Posterior cingulate gyrus (tissue), 11 donors: ENCODE results near the gene ODF2.
A peak's percentile ranks its signal among the peaks of the same experiment; 100 is the strongest.
"Not testable (repeated sequence)": the region's sequence is repeated elsewhere in the genome, so short reads cannot be mapped to it uniquely, and the experiment has no call there.

ENCODE experiments used
- DNase-seq, 10 donors: peaks; one replicate each; pipeline versions ENCODE4 v3.0.0 to v3.0.0-alpha.2; 2020 to 2021; ENCODE audit warnings: mixed read lengths in 3 of 10
- intact Hi-C: fragments of 100-400 bp; cut with DNase I; formaldehyde crosslinking; loops from one replicate; pipeline ENCODE4 v1.15.1; 2023

ODF2 gene

GRCh38 chr9:128422022-128422782 lies 33.6 kb upstream of the ODF2 start:
- intact Hi-C loops, DNase-seq: not testable (repeated sequence)

GRCh38 chr9:128422783-128423150 lies 33.0 kb upstream of the ODF2 start:
- intact Hi-C loops: no loop called here
- DNase-seq: no peak

- DNase-seq, intact Hi-C loops: not testable (repeated sequence)
Measured at GRCh38 chr9:128423356-128423755, 32.5 kb upstream of the ODF2 start.

- no peak for DNase-seq
- intact Hi-C loops: no loop called here
Measured at GRCh38 chr9:128424268-128424780, 31.5 kb upstream of the ODF2 start.

- intact Hi-C loops: no loop called here
- no peak for DNase-seq
Measured at GRCh38 chr9:128428644-128429512, 26.9 kb upstream of the ODF2 start.

GRCh38 chr9:128429513-128430086 lies 26.2 kb upstream of the ODF2 start:
- no peak for DNase-seq
- intact Hi-C loops: no loop called here

- DNase-seq: peak in 1 of 10 donors; percentile 42
- intact Hi-C loops: no loop called here
Measured at GRCh38 chr9:128431207-128431606, 24.6 kb upstream of the ODF2 start.

- intact Hi-C loops: no loop called here
- DNase-seq: no peak
Measured at GRCh38 chr9:128434340-128434739, 21.5 kb upstream of the ODF2 start.

GRCh38 chr9:128435611-128436010 lies 20.2 kb upstream of the ODF2 start:
- intact Hi-C loops: no loop called here

GRCh38 chr9:128438343-128439109 lies 17.3 kb upstream of the ODF2 start:
- intact Hi-C loops: no loop called here

More at GRCh38 chr9:128435611-128436010, 20.2 kb upstream of the ODF2 start:
- no peak for DNase-seq

GRCh38 chr9:128439273-128439672 lies 16.5 kb upstream of the ODF2 start:
- DNase-seq: no peak
- intact Hi-C loops: no loop called here

More at GRCh38 chr9:128438343-128439109, 17.3 kb upstream of the ODF2 start:
- peak; percentile 59 to 97 (median 86) for DNase-seq

GRCh38 chr9:128442150-128442549 lies 13.7 kb upstream of the ODF2 start:
- intact Hi-C loops: no loop called here
- DNase-seq: no peak

- intact Hi-C loops: not testable (repeated sequence)
Measured at GRCh38 chr9:128446505-128446904, 9.3 kb upstream of the ODF2 start.

GRCh38 chr9:128448746-128449145 lies 7.1 kb upstream of the ODF2 start:
- DNase-seq: no peak
- intact Hi-C loops: no loop called here

More at GRCh38 chr9:128446505-128446904, 9.3 kb upstream of the ODF2 start:
- DNase-seq: not testable (repeated sequence)

- intact Hi-C loops: no loop called here
- DNase-seq: peak in 1 of 10 donors; percentile 74
Measured at GRCh38 chr9:128454991-128455390, 815 bp upstream of the ODF2 start.

- peak; percentile 42 to 95 (median 65) for DNase-seq
- intact Hi-C loops: no loop called here
Measured at GRCh38 chr9:128456613-128457061, 831 bp downstream of the ODF2 start.

GRCh38 chr9:128457207-128457606 lies 1.4 kb downstream of the ODF2 start:
- DNase-seq: peak in 1 of 10 donors; percentile 57
- intact Hi-C loops: no loop called here

GRCh38 chr9:128459011-128459410 lies 3.2 kb downstream of the ODF2 start:
- intact Hi-C loops: no loop called here
- peak in 1 of 10 donors; percentile 51 for DNase-seq

- peak in 1 of 10 donors; percentile 0 for DNase-seq
- intact Hi-C loops: no loop called here
Measured at GRCh38 chr9:128469070-128469469, 13.3 kb downstream of the ODF2 start.

- intact Hi-C loops: no loop called here
- DNase-seq: peak in 3 of 10 donors; percentile 19 to 83 (median 54)
Measured at GRCh38 chr9:128470560-128470959, 14.8 kb downstream of the ODF2 start.
